ENCODE results near the gene PLD1.

PLD1 gene

GRCh38 chr3:171688593-171688992 lies 121.7 kb downstream of the PLD1 start:
- DNase-seq = no peak

- DNase-seq = no peak
Measured at GRCh38 chr3:171688002-171688401, 122.3 kb downstream of the PLD1 start.

DNA sequence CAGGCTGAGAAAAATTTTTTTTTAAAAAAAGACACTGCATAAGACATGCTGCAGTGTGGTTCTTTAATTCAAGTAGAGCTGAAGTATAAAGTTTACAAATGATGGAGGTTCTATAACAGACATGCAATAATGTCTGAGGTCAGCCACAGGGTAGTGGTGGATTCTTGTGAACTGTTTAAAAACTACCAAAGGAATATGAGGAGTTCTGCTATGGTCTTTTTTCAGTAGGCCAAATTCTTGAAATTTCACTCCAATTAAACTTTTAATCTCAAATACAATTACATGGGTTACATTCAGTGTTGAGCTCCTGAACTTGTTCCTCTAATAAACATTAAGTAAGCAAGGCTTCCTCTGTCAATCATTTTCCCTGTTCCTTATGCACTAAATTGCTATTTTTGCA lies 122.7 kb downstream of the PLD1 start:
- DNase-seq = no peak

GRCh38 chr3:171687064-171687463 lies 123.2 kb downstream of the PLD1 start:
- no peak for DNase-seq

DNA sequence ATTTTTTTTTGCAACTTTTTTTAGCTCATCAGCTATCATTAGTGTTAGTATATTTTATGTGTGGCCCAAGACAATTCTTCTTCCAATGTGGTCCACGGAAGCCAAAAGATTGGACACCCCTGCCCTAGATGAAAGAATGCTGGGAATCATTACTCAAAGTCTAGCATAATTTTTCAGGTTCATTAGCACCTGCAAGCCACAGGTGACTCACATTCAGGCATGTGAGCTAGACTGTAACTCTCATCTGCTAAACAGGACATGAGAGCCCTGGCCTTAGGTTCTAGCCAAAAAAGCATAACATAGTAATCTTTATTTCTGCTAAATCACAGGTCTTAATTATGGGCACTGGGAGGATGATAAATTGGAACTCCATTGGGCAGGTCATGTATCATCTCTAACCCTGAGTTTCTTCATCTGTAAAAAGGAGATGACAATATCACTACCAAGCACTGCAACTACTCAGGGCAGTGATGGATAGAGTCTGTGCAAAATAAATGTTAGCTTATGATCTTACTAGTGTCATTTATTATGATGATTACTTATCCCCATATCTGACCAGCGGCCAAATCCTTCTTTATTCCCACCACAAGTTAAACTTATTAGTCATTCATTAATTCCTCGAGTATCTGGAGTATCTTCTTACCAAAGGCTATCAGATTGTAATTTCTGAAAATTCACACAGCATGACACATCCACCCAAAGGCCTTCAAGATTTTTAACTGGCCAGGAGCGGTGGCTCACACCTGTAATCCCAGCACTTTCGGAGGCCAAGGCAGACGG lies 125.0 kb downstream of the PLD1 start:
- no peak for DNase-seq

GRCh38 chr3:171684221-171684620 lies 126.1 kb downstream of the PLD1 start:
- no peak for DNase-seq

DNA sequence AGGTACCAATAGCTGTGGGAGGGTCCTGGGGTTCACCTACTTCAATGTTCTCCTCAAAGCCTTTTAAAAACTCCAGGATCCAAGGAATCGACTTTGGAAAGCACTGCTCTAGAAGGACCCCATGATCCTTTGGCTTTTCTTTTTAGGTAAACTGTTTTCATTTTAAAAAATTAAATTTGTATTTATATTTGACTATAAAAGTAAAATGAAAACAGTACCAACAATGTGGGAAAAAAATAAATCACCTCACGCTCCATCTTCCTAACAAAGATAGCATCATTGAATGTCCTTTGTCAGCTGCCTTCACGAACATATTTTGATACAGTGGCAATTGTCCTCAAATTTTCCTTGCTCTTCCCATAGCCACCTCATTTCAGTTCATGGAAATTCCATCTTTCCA lies 127.5 kb downstream of the PLD1 start:
- no peak for DNase-seq

GRCh38 chr3:171680726-171681411 lies 129.4 kb downstream of the PLD1 start:
- no peak for DNase-seq

DNA sequence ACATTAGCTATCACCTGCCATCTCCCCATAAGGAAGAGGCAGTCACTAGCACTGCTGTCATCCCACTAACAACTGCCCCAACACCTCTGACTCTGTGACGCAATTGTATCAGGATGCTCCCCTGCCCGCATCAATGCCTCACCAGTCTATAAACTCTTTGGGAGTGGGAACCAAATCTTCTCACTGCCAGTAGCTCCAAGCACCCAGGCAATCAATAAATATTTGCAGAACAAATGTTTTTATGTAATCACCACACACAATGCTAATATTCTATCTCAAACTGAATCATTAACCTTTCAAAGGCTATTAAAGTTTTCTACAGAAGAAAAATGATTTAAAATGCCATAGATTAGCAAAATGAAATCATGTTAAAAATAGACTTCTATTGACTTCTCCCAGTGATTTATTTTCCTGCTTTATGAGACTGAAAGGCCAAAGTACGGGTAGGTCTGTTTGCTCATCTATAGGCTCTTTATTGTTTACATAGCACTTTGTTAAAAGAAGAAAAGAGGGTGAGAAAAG lies 131.3 kb downstream of the PLD1 start:
- DNase-seq = no peak

- DNase-seq = no peak
Measured at GRCh38 chr3:171677706-171678105, 132.6 kb downstream of the PLD1 start.

DNA sequence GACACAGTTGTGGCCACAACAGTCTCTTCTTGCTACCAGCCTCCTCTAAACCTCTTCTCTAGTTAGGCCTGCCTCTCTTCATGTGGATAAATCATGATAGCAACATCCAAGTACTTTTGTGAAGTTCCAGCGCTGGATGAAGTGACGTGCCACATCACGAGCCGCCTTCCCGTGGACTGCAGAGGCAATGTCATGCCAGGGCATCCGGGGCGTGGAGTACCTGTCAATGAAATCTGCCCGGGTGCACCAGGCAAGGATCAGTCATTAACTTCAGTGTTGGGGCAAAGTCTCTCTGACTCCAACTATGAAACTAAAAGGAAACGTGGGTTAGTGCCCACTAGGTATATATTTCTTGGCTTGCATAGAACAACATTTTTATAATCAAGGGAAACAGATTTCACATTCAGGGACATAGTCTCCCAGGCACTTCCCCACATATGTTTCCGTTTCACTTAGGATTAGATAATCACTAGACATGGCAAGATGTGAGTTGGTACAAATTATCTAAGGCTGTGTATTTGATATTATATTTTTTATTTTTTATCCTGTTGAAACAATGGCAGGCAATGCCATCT lies 133.6 kb downstream of the PLD1 start:
- DNase-seq = no peak

DNA sequence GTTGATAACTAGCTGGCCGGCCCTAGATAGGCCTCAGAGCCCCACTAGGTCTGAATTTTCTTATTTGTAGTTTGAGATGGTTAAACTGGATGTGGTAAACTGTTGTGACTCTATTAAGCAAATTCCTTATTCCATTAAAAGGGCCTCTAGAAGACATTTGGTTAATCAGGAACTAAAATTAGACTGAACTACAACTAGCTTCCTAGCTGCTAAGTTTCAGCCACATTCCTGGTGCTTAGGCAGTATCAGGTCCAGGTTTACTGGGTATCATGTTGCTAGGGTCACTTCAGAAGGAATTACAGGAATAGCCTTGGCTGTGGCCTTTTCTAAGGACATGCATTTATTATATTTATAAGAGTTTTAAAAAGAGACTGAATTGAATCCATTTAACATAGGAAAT lies 136.3 kb downstream of the PLD1 start:
- DNase-seq = no peak

- DNase-seq = no peak
Measured at GRCh38 chr3:171672538-171672937, 137.7 kb downstream of the PLD1 start.

DNA sequence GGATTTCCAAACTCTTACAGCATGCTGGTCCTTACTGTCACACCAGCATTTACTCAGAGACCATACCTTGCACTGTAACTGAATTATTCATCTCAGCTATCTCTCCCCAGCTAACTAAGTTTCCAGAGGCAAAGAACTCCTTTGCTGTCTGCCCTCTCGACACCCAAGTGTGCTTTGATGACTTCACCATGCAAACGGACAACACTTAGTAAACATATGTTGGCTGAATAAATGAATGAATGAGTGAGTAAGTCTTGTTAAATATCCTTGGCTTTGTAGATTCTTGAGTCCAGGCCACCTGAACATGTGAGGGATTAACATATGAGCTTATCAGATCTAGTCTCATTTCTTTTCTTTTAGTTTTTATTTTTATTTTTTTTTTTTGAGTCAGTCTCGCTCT lies 138.2 kb downstream of the PLD1 start:
- DNase-seq = no peak

DNA sequence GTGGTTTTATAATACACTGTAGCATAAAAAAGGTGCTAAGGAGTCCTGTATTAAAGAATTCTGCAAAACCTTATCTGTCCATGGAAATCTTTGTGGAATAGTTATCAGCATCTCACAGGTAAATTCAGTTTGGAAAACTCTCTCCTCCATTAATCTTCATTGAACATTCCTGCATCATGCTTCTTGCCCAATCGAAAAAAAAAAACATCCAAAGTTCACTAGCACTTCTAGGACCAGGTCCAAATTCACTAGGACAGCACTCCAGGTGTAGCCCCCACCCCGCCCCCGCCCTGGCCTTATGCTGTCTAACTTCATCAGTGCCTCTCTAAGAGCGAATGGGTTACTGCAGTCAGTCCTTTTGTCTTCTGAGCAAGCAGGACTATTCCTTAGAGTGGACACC lies 138.6 kb downstream of the PLD1 start:
- DNase-seq = no peak

DNA sequence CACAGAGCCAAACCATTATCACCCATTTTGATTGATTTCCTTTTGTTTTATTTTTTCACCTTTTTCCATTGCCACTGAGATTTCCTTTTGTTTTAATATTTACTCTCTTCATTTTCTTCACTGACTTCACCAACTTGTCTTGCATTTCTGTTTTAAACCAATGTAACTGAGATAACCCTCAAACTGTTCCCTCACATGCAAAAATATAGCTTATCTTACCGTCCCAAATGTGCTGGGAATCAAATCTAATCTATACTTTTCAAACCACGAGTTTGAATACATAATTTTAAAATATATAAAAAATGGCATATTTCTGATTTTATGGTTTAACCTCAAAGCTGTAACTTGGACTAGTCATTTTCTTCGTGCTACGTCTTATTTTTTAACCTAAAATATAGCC lies 143.8 kb downstream of the PLD1 start:
- DNase-seq = no peak

DNA sequence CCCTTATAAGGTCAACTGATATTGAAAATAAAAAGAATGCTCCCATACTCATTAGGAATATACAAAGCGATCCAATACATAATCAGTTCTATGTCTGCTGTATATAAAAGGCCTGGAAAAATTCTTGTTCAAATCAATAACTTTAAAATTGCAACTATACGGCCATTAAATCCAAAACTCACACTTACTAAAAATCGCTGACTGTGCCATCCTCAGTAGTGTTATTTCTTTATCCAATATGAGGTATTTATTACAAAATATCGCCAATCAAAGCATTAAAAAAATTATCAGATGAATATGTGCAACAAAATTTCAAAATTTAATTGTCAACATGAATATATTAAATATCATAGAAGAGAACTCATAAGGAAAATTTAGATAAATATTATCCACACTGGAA lies 146.5 kb downstream of the PLD1 start:
- DNase-seq = no peak

DNA sequence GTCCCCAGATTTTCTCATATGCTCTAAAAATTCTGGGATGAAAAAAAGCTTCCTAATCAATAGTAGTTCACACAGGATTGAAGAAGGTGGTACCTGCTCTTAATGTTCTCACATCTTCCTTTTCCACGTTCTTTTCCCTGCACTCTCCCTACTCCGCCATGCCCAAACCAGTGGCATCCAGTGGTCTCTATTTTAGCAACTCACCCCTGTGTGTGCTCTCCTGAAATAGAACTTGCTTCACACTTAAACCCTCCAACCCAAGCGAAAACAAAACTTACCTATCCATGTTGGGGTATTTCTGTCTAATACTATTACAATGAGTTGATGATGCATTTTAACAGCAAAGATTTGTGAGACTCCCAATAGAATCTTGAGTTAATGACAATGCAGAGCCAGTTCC lies 148.8 kb downstream of the PLD1 start:
- no peak for DNase-seq

DNA sequence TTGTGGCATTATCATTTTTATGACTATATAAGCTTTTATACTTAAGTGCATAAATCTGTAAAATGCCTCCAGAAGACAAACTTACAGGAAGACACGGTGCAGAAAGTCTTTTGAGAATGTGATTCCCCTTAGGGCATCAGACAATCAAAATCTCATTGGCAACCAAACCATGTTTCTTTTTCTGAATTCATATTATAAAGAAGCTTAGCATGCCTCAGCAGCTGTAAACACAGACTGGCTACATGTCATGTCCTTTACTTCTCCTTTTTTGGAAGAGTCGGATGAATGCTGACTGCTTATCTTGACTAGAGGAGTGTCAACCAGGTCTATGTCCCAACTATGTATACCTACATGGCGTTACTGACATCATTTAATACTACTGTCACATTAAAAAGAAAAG lies 150.1 kb downstream of the PLD1 start:
- no peak for DNase-seq

- DNase-seq = no peak
Measured at GRCh38 chr3:171658841-171659240, 151.4 kb downstream of the PLD1 start.

DNA sequence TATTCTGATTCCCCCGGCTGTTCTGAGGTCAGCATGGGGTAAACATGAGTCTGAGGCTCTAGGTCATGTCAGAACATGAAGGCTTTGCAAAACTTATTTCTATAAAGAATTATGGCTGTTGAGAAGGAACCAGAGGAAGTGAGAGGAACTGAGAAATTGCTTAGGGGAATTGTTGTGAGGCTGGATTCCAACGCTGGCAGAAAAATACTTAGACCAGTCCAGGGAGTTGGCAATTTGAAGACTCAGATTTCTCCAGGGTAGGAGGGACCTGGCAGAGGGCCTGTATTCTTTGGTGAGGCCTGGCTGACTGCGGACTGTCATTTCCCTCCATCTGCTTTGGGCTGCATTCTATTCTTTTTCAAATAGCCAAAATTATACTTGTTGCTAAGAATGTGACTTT lies 155.5 kb downstream of the PLD1 start:
- DNase-seq = no peak

- DNase-seq = no peak
Measured at GRCh38 chr3:171654326-171654725, 156.0 kb downstream of the PLD1 start.

DNA sequence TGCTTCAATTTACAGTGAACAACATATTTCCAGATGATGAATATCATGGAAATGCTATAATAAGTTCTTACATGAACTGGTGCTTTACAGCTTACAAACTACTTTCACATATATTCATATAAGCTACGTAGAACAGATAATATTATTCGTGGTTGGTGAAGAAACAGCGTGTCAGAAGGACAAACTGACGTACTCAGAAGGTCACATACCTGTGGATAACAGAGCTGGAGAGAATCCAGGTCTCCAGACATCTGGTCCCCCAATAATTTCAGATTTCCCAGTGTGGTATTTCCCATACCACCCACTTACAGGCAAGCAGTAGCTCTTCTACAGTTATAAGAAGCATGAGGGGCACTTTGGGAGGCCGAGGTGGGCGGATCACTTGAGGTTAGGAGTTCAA lies 156.6 kb downstream of the PLD1 start:
- no peak for DNase-seq

- DNase-seq = no peak
Measured at GRCh38 chr3:171652932-171653331, 157.4 kb downstream of the PLD1 start.
